D721Med (cell line): ENCODE data around the gene AFF3.
"Not testable (repeated sequence)": the region's sequence is repeated elsewhere in the genome, so short reads cannot be mapped to it uniquely, and the experiment has no call there.

ENCODE experiments used
- DNase-seq: peaks from one replicate; pipeline ENCODE4 v3.0.0; 2011; ENCODE audit warnings: low spot score; ENCODE audit not compliant: insufficient read length
- FAIRE-seq: peaks from 2 replicates; lab custom pipeline; 2011; peaks lifted over from hg19 to GRCh38; lab: Jason Lieb, UNC
- CTCF ChIP-seq: IDR thresholded peaks from 2 replicates; pipeline ENCODE4 v1.5.1; 2012; ENCODE audit warnings: mild to moderate bottlenecking, control low read depth; ENCODE audit not compliant: insufficient read depth; ENCODE audit errors: missing control alignments

AFF3 gene

GRCh38 chr2:100083421-100084216 lies 58.8 kb downstream of the AFF3 start:
- FAIRE-seq = not testable (repeated sequence)

GRCh38 chr2:100082302-100082978 lies 60.0 kb downstream of the AFF3 start:
- not testable (repeated sequence) for DNase-seq, FAIRE-seq

More at GRCh38 chr2:100083421-100084216, 58.8 kb downstream of the AFF3 start:
- DNase-seq = not testable (repeated sequence)

GRCh38 chr2:100077935-100078334 lies 64.5 kb downstream of the AFF3 start:
- TF ChIP-seq CTCF = no peak
- DNase-seq (no peak), FAIRE-seq (no peak)

- no peak for TF ChIP-seq CTCF
- DNase-seq (no peak), FAIRE-seq (no peak)
Measured at GRCh38 chr2:100077456-100077855, 64.9 kb downstream of the AFF3 start.

- TF ChIP-seq CTCF = no peak
- no peak for DNase-seq
- FAIRE-seq = no peak
Measured at GRCh38 chr2:100075532-100075931, 66.9 kb downstream of the AFF3 start.

- FAIRE-seq (no peak), DNase-seq (no peak)
- TF ChIP-seq CTCF = no peak
Measured at GRCh38 chr2:100073110-100073509, 69.3 kb downstream of the AFF3 start.

- no peak for TF ChIP-seq CTCF
- DNase-seq (no peak), FAIRE-seq (no peak)
Measured at GRCh38 chr2:100072503-100072902, 69.9 kb downstream of the AFF3 start.

- FAIRE-seq = no peak
- no peak for DNase-seq
- no peak for TF ChIP-seq CTCF
Measured at GRCh38 chr2:100071335-100072043, 70.9 kb downstream of the AFF3 start.
